NT2/D1 (cell line): ENCODE measurements around the gene GLP1R.

Experiments
- SUZ12 ChIP-seq: IDR thresholded peaks from 2 replicates; pipeline ENCODE4 v1.6.1; 2011; ENCODE audit not compliant: insufficient read length, insufficient read depth; ENCODE audit errors: extremely low read depth
- YY1 ChIP-seq: IDR thresholded peaks from 2 replicates; pipeline ENCODE4 v1.6.1; 2011; ENCODE audit not compliant: insufficient read length, insufficient read depth
- ZNF274 ChIP-seq: IDR thresholded peaks from 2 replicates; pipeline ENCODE4 v1.6.1; 2011; ENCODE audit warnings: mild to moderate bottlenecking, low read depth, low read length

DNA sequence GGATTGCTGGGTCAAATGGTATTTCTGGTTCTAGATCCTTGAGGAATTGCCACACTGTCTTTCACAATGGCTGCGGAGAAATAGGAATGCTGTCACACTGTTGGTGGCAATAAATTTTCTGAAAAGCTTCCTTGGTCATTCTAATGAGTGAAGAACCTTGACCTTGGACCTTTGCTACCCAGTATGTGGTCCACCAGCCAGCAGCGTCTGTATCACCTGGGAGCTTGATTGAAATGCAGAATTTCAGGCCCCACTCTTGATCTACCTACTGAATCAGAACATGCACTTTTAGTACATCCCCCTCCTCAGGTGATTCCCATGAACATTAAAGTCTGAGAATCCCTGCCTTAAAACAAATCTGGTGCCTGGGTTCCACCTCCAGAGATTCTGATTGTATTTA, 27.5 kb upstream of the GLP1R start:
- TF ChIP-seq YY1 (no peak), SUZ12 (no peak), ZNF274 (no peak)
